Astrocyte of the spinal cord (primary cell): ENCODE data around the gene NFATC3.
"Not testable (repeated sequence)": the region's sequence is repeated elsewhere in the genome, so short reads cannot be mapped to it uniquely, and the experiment has no call there.

Experiments used
- DNase-seq: peaks from one replicate; pipeline ENCODE4 v3.0.0; 2011; ENCODE audit warnings: low read depth, low spot score
- H3K4me3 ChIP-seq: 2 replicates; pipeline ENCODE4 v1.5.1; 2011; ENCODE audit warnings: low read depth, mild to moderate bottlenecking, low read length, moderate library complexity
- CTCF ChIP-seq: IDR thresholded peaks from 2 replicates; pipeline ENCODE4 v1.5.1; 2012; ENCODE audit warnings: low read depth, mild to moderate bottlenecking, low read length, inconsistent platforms
- in situ Hi-C: cut with HindIII; loops from 2 replicates; pipeline ENCODE4 v1.10.0; 2017; ENCODE audit warnings: low sequenced_read_pairs

Gene NFATC3

DNA sequence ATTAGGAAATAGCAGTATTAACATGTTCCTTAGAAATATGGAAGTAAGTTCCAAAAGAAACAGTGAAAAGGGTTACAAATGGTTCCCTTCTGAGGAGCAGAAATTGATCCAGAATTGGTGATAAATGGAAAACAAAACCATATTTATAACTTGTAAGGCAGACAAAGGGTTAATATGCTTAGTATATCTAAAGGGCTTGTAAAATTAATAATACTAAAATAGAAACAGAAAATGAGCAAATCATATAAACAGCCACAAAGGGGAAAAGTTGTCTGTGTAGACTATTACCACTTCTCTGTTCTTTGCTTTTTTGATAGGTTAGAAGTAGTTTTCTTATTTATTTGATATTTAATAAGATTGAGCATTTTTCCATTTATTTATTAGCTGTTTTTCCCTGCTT lies 64.4 kb downstream of the NFATC3 start:
- in situ Hi-C loops: no loop called here
- H3K4me3 ChIP-seq: no peak overlapping the region
- TF ChIP-seq CTCF: no peak

GRCh38 chr16:68155425-68155824 lies 70.3 kb downstream of the NFATC3 start:
- DNase-seq: no peak
- no peak overlapping the region for H3K4me3 ChIP-seq
- TF ChIP-seq CTCF: no peak
- in situ Hi-C loops: no loop called here

More for the DNA sequence above, 64.4 kb downstream of the NFATC3 start:
- no peak for DNase-seq

DNA sequence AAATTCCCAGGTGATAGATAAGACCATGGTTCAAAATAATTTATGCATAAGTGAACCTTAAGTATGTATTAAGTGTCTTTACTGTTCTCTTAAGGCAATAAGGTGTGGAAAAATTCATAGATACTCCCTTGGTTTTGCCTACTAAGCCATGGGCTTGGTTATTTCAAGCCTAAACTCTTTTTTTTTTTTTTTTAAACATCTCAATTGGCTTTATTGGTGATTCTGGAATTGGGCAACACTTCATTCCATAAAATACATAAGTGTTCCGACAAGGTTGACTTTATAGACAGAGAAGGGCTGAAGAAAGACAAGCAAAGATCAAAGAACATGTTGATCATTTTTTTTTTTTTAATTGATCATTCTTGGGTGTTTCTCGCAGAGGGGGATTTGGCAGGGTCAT lies 77.2 kb downstream of the NFATC3 start:
- no peak for DNase-seq
- H3K4me3 ChIP-seq: no peak overlapping the region
- no peak for TF ChIP-seq CTCF
- in situ Hi-C loops: no loop called here

GRCh38 chr16:68163275-68163674 lies 78.1 kb downstream of the NFATC3 start:
- H3K4me3 ChIP-seq, DNase-seq, in situ Hi-C loops: not testable (repeated sequence)

GRCh38 chr16:68166264-68166663 lies 81.1 kb downstream of the NFATC3 start:
- no peak for TF ChIP-seq CTCF
- in situ Hi-C loops: no loop called here
- DNase-seq: no peak
- H3K4me3 ChIP-seq: no peak overlapping the region

- TF ChIP-seq CTCF: no peak
- no peak overlapping the region for H3K4me3 ChIP-seq
- in situ Hi-C loops: no loop called here
- no peak for DNase-seq
These were observed 94.1 kb downstream of the NFATC3 start for GRCh38 chr16:68179196-68179795.

- no peak for TF ChIP-seq CTCF
- H3K4me3 ChIP-seq: no peak overlapping the region
- no peak for DNase-seq
- in situ Hi-C loops: no loop called here
These were observed 94.7 kb downstream of the NFATC3 start for GRCh38 chr16:68179855-68180254.
